NCI-H2029 (cell line): Measurements from ENCODE around the gene HK3.
"Not testable (repeated sequence)": the region's sequence is repeated elsewhere in the genome, so short reads cannot be mapped to it uniquely, and the experiment has no call there.

ENCODE experiments used
- DNase-seq: peaks from one replicate; lab custom pipeline; 2025; lab: John Stamatoyannopoulos, UW

The HK3 gene

GRCh38 chr5:176882567-176882903 is 16.6 kb downstream of the HK3 start:
- no peak for DNase-seq

- no peak for DNase-seq
Measured at GRCh38 chr5:176881816-176882566, 17.2 kb downstream of the HK3 start.

- no peak for DNase-seq
Measured at GRCh38 chr5:176881021-176881749, 18.0 kb downstream of the HK3 start.

- DNase-seq: no peak
Measured at GRCh38 chr5:176880366-176881020, 18.7 kb downstream of the HK3 start.

- no peak for DNase-seq
Measured at GRCh38 chr5:176879663-176880361, 19.3 kb downstream of the HK3 start.

GRCh38 chr5:176878906-176879662 is 20.1 kb downstream of the HK3 start:
- no peak for DNase-seq

GRCh38 chr5:176878463-176878862 is 20.7 kb downstream of the HK3 start:
- no peak for DNase-seq

- no peak for DNase-seq
Measured at GRCh38 chr5:176877793-176878331, 21.3 kb downstream of the HK3 start.

- DNase-seq: no peak
Measured at GRCh38 chr5:176876506-176877431, 22.4 kb downstream of the HK3 start.

- DNase-seq: no peak
Measured at GRCh38 chr5:176875783-176876505, 23.2 kb downstream of the HK3 start.

GRCh38 chr5:176875014-176875550 is 24.1 kb downstream of the HK3 start:
- DNase-seq: no peak

- DNase-seq: no peak
Measured at GRCh38 chr5:176874198-176874780, 24.9 kb downstream of the HK3 start.

- DNase-seq: no peak
Measured at GRCh38 chr5:176873541-176874172, 25.5 kb downstream of the HK3 start.

- DNase-seq: not testable (repeated sequence)
Measured at GRCh38 chr5:176873011-176873410, 26.1 kb downstream of the HK3 start.

GRCh38 chr5:176872586-176872985 is 26.6 kb downstream of the HK3 start:
- DNase-seq: not testable (repeated sequence)

GRCh38 chr5:176870644-176871043 is 28.5 kb downstream of the HK3 start:
- not testable (repeated sequence) for DNase-seq

- no peak for DNase-seq
Measured at GRCh38 chr5:176870110-176870591, 29.0 kb downstream of the HK3 start.

GRCh38 chr5:176869501-176870109 is 29.5 kb downstream of the HK3 start:
- DNase-seq: no peak
